ENCODE results near the gene EVX2. TPM values are rescaled to one million over a fixed set of nuclear protein-coding genes. Genes with fewer than 3 reads are reported as not detected.

EVX2 gene
- total and polyA plus RNA-seq, 4 donors = not detected

GRCh38 chr2:176105730-176106580 is 22.2 kb upstream of the EVX2 start:
- Histone ChIP-seq H3K9me3 (ENCODE audit: control insufficient read depth in 4 of 4, low read length in 3 of 4) (no peaks in the 10 kb centered on the region), H3K4me1 (ENCODE audit: control insufficient read depth in 4 of 4, insufficient read depth in 4 of 4, low read length in 3 of 4) (peaks cover 0 to 21% (median 4%) of the 10 kb centered on the region in 4 donors), H3K27ac (ENCODE audit: low read depth in 1 of 2, low read length in 2 of 2) (no peak overlapping the region), H3K4me3 (ENCODE audit: low read depth in 1 of 3, low read length in 3 of 3) (no peak overlapping the region), H3K36me3 (ENCODE audit: control insufficient read depth in 4 of 4, insufficient read depth in 3 of 4, low read depth in 1 of 4, low read length in 3 of 4) (no peaks in the 10 kb centered on the region), H3K27me3 (ENCODE audit: control insufficient read depth in 4 of 4, insufficient read depth in 4 of 4, low read length in 3 of 4) (peaks cover 23 to 58% (median 35%) of the 10 kb centered on the region in 4 donors), H3K9ac (ENCODE audit: low read depth in 1 of 2, low read length in 2 of 2) (no peak overlapping the region)
- TF ChIP-seq MAX (IDR thresholded peaks at IDR 0.05) (no peak), EGR1 (IDR thresholded peaks at IDR 0.05; ENCODE audit: low read depth in 2 of 2) (no peak), FOXA1 (IDR thresholded peaks at IDR 0.05) (no peak)
- WGBS = 10% methylated on average over 25 of the region's 25 CpGs
- no peak for DNase-seq (ENCODE audit: low spot score)

GRCh38 chr2:176105078-176105729 is 21.4 kb upstream of the EVX2 start:
- Histone ChIP-seq H3K4me3 (ENCODE audit: low read depth in 1 of 3, low read length in 3 of 3) (no peak overlapping the region), H3K27me3 (ENCODE audit: control insufficient read depth in 4 of 4, insufficient read depth in 4 of 4, low read length in 3 of 4) (peaks cover 25 to 65% (median 36%) of the 10 kb centered on the region in 4 donors), H3K9ac (ENCODE audit: low read depth in 1 of 2, low read length in 2 of 2) (no peak overlapping the region), H3K4me1 (ENCODE audit: control insufficient read depth in 4 of 4, insufficient read depth in 4 of 4, low read length in 3 of 4) (peaks cover 0 to 21% (median 4%) of the 10 kb centered on the region in 4 donors), H3K9me3 (ENCODE audit: control insufficient read depth in 4 of 4, low read length in 3 of 4) (no peaks in the 10 kb centered on the region), H3K27ac (ENCODE audit: low read depth in 1 of 2, low read length in 2 of 2) (no peak overlapping the region), H3K36me3 (ENCODE audit: control insufficient read depth in 4 of 4, insufficient read depth in 3 of 4, low read depth in 1 of 4, low read length in 3 of 4) (no peaks in the 10 kb centered on the region)
- no peak for TF ChIP-seq EGR1 (IDR thresholded peaks at IDR 0.05; ENCODE audit: low read depth in 2 of 2)
- no peak for TF ChIP-seq HNF4A (conservative IDR thresholded peaks at IDR 0.05)
- TF ChIP-seq CTCF (IDR thresholded peaks at IDR 0.05; ENCODE audit: low read depth, low read length, missing input control) = no peak
- no peak for TF ChIP-seq TAF1 (conservative IDR thresholded peaks at IDR 0.05)
- no peak for TF ChIP-seq GABPA (IDR thresholded peaks at IDR 0.05 in 1 of 2, conservative IDR thresholded peaks at IDR 0.05 in 1 of 2)
- no peak for TF ChIP-seq JUND (IDR thresholded peaks at IDR 0.05)
- TF ChIP-seq YY1 (IDR thresholded peaks at IDR 0.05) = no peak
- TF ChIP-seq FOXA1 (IDR thresholded peaks at IDR 0.05) = no peak
- TF ChIP-seq REST (IDR thresholded peaks at IDR 0.05) = no peak
- TF ChIP-seq RAD21 (IDR thresholded peaks at IDR 0.05) = no peak
- no peak for TF ChIP-seq RXRA (IDR thresholded peaks at IDR 0.05)
- TF ChIP-seq MAX (IDR thresholded peaks at IDR 0.05) = no peak
- TF ChIP-seq FOXA2 (IDR thresholded peaks at IDR 0.05) = no peak
- TF ChIP-seq ATF3 (IDR thresholded peaks at IDR 0.05) = no peak
- TF ChIP-seq NR2F2 (IDR thresholded peaks at IDR 0.05) = no peak
- no peak for TF ChIP-seq ZBTB33 (IDR thresholded peaks at IDR 0.05)
- TF ChIP-seq HNF4G (IDR thresholded peaks at IDR 0.05) = no peak
- TF ChIP-seq SP1 (IDR thresholded peaks at IDR 0.05) = no peak
- 10% methylated on average over 25 of the region's 25 CpGs for WGBS
- DNase-seq (ENCODE audit: low spot score) = no peak

Data from liver (tissue), 9 donors.